ENCODE measurements around the gene PACS2. TPM values are rescaled to one million over a fixed set of nuclear protein-coding genes. Genes with fewer than 3 reads are reported as not detected.
"Not testable (repeated sequence)": the region's sequence is repeated elsewhere in the genome, so short reads cannot be mapped to it uniquely, and the experiment has no call there.

Gene PACS2
- total RNA-seq, 1 donor: 27.0 TPM

DNA sequence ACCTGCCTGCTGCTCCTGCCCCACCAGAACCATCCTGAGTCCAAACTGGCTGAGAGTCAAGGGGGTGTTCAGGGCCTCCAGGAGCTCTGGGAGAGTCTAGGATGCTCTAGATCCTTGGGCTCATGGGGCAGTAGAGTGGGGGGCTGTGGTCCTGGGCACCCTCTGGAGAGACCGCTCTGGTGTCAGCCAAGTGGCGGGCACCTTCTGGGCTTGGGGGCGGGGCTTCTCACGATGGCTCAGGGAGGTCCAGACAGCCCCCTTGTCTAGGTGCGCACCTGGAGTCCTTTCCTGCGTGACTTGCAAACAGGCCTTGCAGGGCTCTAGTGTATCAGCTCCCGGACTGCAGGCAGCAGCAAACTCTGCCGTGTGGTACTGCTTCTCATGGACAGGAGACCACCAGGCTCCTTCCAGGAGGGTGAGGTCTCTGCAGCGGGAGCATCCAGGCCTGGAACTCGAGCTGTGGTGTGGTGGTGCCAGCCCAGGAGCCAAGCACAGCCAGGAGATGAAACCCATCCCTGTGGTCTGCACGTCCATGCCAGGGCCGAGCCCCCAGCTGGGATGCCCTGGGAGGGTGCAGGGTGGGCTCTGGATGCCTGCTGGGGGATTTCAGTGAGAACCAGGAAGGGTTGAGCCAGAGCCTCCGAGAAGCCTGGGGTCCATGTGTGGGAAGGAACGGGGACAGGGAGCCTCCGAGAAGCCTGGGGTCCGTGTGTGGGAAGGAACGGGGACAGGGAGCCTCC lies 15.0 kb downstream of the PACS2 start:
- H3K4me1 ChIP-seq (ENCODE audit: insufficient read depth, low read length): peaks cover 16% of the 10 kb centered on the region
- no peaks in the 10 kb centered on the region for H3K9me3 ChIP-seq (ENCODE audit: low read depth, low read length)
- H3K4me3 ChIP-seq (ENCODE audit: low read length): no peak overlapping the region
- no peaks in the 10 kb centered on the region for H3K27me3 ChIP-seq (ENCODE audit: insufficient read depth, low read length)

DNA sequence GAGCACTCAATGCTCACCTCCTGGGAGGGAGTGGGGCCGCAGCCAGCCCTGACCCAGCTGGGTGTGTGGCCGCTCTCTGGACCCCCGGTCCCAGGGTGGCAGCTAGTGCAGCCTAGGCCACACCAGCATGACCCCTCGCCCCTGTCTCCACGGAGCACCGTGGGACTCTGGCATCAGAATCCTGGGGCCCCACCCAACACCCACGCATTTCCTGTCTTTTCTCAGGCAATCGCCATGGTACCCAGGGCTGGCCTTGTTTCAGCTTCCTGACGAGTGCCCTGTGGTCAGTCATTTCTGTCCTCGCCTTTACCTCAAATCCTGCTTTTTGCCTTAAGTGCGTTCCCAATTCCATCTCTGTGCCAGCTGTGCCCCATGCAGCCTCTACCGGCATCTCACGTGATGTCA lies 15.9 kb downstream of the PACS2 start:
- peaks cover 16% of the 10 kb centered on the region for H3K4me1 ChIP-seq (ENCODE audit: insufficient read depth, low read length)
- no peaks in the 10 kb centered on the region for H3K27me3 ChIP-seq (ENCODE audit: insufficient read depth, low read length)
- H3K4me3 ChIP-seq (ENCODE audit: low read length): no peak overlapping the region
- no peaks in the 10 kb centered on the region for H3K9me3 ChIP-seq (ENCODE audit: low read depth, low read length)

DNA sequence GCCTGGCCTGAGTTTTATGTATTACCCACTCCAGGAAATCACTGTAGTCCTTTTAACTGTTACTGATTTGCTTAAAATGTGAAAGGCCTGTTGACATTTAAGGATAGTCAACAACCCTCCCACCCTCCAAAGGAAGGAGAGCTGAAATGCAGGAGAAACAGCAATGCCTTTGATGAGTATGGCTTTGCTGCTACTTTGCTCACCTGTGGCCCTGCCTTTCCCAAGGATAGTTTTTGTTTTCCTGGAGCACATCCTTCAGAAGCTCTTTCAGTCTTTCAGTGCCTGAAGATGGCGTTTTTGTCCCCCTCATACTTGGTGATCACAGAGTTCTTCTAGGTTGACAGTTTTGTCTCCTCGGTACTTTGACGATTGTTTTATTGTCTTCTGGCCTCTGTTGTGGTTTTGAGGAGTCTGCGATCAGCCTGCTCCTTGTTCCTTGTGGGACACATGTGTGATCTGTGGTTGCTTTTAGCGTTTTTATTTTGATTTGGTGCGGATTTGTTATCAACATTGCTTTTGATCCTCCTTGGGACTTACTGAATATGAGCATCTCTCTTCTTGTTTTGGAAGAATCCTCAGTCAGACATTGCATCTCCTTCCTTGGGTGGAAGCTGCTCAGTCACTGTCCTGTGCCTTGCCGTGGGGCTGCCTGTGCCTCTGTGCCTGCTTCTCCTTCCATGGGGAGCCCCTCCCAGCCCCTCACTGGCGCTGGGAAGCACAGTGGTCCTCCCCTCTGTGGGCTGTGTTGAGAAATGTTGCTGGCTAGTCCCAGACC lies 17.2 kb downstream of the PACS2 start:
- Histone ChIP-seq H3K4me1 (ENCODE audit: insufficient read depth, low read length) (peaks cover 16% of the 10 kb centered on the region), H3K9me3 (ENCODE audit: low read depth, low read length) (no peaks in the 10 kb centered on the region), H3K27me3 (ENCODE audit: insufficient read depth, low read length) (no peaks in the 10 kb centered on the region), H3K4me3 (ENCODE audit: low read length) (no peak overlapping the region)

DNA sequence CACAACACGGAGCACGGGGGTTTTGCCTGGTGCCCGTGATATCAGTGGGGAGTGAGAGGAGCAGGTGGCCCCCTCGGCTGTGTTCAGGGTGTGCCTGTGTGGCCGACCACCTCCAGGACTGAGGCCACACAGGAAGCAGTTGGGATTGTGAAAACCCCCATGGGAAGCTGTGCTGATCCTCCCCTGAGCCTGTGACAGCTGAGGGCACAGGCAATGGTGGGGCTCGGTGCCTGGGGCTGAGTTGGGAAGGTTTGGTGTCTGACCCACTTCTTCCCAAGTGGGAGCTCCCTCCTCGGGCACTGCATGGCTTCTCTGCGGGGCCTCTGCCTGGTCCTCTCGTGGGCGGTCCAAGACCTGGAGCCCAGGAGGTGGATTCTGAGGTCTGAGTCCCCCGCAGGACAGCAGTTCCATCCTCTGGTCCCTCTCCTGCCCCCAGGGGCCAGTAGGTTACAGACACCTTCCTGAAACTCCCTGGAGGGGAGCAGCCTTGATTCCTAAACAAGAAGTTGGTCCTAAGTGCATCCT lies 17.9 kb downstream of the PACS2 start:
- Histone ChIP-seq H3K4me1 (ENCODE audit: insufficient read depth, low read length) (peaks cover 16% of the 10 kb centered on the region), H3K9me3 (ENCODE audit: low read depth, low read length) (no peaks in the 10 kb centered on the region), H3K27me3 (ENCODE audit: insufficient read depth, low read length) (no peaks in the 10 kb centered on the region), H3K4me3 (ENCODE audit: low read length) (no peak overlapping the region)

DNA sequence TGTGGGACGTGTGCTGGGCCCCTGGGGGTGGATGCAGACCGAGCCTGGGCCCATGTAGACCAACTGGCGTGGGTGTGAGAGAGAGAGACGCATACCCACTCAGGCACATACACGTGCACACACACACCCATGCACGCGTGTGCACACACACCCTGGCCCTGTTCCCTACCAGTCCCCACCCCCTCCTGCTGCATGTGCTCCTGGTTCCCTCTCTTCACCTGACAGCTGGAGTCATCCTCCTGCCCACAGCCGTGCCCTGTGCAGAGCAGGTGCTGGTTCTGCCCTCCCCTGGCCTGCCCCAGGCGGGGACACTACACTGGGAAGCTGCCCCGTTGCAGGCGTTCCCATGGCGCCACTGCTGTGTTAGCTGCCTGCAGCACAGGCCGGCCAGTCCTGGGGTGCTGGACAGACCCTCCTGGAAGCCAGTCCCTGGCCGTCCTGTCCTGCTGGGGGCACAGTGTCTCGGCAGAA lies 18.5 kb downstream of the PACS2 start:
- no peaks in the 10 kb centered on the region for H3K27me3 ChIP-seq (ENCODE audit: insufficient read depth, low read length)
- H3K4me3 ChIP-seq (ENCODE audit: low read length): no peak overlapping the region
- H3K9me3 ChIP-seq (ENCODE audit: low read depth, low read length): no peaks in the 10 kb centered on the region
- H3K4me1 ChIP-seq (ENCODE audit: insufficient read depth, low read length): peaks cover 16% of the 10 kb centered on the region

DNA sequence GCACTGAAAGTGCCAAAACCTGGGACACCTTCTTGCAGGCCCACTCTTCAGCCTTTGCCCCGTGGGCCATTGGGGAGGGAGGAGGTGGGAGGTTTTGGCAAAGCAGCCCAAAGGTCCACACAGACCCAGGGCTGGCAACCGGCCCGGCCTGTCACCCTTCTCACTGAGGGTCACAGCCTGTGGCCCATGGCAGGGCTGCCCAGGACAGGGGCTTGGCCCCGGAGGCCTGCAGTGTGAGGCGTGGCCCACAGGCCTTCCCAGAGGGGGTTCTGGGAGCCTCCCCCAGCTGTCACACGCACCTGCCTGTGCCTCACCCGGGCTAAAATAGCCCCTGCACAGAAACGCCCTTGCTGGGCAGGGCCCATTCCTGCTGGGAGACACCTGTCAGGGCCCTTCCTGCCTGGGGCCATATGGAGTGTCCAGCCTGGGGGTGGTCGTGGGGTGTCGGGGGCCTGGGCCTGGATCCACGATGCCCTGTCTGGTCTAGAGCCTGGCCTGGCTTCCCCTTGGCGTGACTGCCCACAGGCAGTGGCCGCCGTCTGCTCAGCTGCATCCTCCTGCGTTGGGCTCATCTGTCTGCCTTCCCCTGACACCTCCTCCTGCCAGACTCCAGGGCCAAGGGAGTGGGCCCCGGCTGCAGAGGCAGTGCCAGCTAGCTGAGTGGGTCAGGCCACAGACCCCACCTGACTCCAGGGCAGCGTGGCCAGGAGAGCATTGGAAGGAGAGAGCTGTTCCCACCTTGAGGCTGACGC lies 19.2 kb downstream of the PACS2 start:
- H3K27me3 ChIP-seq (ENCODE audit: insufficient read depth, low read length): no peaks in the 10 kb centered on the region
- H3K4me1 ChIP-seq (ENCODE audit: insufficient read depth, low read length): peaks cover 16% of the 10 kb centered on the region
- H3K9me3 ChIP-seq (ENCODE audit: low read depth, low read length): no peaks in the 10 kb centered on the region
- H3K4me3 ChIP-seq (ENCODE audit: low read length): no peak overlapping the region

DNA sequence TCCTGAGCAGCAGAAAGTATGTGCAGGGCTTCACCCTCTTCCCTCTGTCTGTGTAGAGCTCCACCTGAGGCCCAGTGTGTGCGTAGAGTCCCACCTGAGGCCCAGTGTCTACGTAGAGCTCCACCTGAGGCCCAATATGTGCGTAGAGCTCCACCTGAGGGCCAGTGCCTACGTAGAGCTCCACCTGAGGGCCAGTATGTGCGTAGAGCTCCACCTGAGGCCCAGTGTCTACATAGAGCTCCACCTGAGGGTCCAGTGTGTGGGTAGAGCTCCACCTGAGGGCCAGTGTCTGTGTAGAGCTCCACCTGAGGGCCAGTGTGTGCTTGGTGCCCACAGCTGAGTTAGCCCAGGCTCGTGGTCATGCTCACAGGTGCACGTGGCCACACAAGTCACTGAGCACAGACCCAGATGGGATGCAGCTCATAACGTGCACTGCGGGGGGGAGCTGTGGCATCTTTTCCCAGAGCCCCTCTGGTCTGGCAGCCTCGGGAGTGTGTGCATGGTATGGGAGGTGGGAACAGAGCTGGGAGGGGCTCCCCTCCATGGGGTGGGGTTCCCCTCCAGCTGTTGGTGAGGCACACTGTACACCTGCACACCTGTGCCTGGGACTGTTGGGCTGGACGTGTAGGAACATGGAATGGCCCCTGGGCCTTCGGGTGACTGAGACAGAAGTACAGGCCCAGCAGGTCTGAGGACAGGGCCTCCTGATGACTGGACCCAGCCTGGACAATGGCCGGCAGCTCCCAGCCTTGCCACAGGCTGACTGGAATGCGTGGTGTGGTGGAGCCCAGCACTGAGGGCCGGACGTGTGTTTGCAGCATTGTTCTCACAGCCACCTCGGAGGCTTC lies 20.1 kb downstream of the PACS2 start:
- Histone ChIP-seq H3K4me3 (ENCODE audit: low read length) (no peak overlapping the region), H3K27me3 (ENCODE audit: insufficient read depth, low read length) (no peaks in the 10 kb centered on the region), H3K4me1 (ENCODE audit: insufficient read depth, low read length) (peaks cover 16% of the 10 kb centered on the region), H3K9me3 (ENCODE audit: low read depth, low read length) (no peaks in the 10 kb centered on the region)

DNA sequence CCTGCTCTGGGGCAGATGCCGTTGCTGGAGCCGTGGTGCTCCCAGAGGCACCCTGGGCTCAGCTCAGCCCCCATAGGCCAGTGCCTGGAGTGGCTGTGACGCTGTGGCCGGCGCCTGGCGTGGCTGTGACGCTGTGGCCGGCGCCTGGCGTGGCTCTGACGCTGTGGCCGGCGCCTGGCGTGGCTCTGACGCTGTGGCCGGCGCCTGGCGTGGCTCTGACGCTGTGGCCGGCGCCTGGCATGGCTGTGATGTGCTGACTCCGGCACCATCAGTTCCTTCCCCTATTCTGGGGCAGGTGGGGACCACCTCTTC lies 20.6 kb downstream of the PACS2 start:
- H3K4me3 ChIP-seq (ENCODE audit: low read length); H3K9me3 ChIP-seq (ENCODE audit: low read depth, low read length); H3K27me3 ChIP-seq (ENCODE audit: insufficient read depth, low read length): not testable (repeated sequence)
- peaks cover 14% of the 10 kb centered on the region for H3K4me1 ChIP-seq (ENCODE audit: insufficient read depth, low read length)

DNA sequence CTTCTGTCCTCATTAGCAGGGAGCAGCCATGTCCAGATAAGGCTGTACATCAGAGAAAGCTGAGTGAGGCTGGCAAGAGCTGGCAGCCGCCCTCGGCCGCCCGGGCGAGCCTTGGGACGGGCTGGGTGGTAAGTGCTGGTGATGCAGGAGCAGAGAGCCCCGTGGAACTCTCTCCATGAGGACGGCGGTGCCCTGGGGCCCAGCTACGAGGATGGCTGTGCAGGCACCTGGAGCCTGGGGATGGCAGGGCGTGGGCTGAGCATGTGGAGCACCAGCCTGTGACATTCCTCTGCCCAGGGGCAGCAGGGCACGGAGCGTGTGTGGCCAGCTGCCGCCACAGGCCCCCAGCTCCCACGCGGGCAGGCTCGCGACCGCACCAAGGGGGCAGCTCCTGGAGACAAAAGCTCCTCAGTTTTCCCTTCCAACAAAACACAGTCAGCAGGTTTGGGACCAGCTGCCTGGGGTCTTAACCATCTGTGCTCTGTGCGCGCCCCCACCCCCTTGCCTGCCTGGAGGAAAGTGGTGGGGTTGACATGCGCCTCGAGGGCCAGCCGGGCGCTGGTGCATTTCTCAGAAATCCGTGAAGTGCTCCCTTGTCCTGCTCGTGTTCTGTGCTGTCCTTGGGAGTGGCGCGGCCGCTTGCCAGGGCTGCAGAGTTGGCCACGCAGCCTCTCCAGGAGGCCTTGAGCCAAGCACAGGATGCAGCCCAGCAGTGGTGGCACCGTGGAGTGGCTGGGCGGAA lies 21.4 kb downstream of the PACS2 start:
- peaks cover 7% of the 10 kb centered on the region for H3K4me1 ChIP-seq (ENCODE audit: insufficient read depth, low read length)
- H3K9me3 ChIP-seq (ENCODE audit: low read depth, low read length): no peaks in the 10 kb centered on the region
- H3K27me3 ChIP-seq (ENCODE audit: insufficient read depth, low read length): no peaks in the 10 kb centered on the region
- H3K4me3 ChIP-seq (ENCODE audit: low read length): no peak overlapping the region

DNA sequence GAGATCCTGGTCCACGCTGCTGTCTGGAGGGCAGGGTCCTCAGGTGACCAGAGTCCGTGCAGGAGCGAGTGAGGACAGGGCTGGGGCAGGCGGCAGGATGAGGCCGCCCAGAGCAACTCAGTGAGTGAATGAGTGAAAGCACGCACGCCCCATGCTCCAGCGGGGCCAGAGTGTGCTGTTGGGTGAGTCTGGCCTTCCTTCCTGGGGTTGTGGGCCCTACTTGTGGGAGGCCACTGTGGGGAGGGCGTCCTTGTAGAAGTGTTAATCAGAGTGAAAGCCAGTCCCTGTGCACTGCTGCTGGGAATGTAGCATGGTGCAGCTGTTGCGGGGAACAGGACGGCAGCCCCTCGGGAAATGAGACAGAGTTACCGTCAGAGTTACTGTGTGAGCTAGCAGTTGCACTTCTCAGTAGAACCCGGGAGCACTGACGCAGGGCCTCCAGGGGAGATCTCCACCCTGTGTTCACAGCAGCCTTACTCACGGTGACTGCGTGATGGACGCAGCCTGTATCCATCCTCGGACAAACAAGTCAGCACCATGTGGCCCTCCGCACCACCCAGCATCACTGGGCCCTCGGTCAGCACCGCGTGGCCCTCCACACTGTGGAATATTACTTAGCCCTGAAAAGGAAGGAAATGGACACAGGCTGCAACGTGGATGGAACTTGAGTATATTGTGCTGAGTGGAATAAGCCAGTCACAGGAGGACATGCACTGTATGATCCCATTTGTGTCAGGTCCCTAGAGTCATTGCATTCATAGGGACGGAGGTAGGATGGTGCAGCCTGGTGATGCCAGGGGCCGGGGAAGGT lies 22.1 kb downstream of the PACS2 start:
- H3K9me3 ChIP-seq (ENCODE audit: low read depth, low read length): no peaks in the 10 kb centered on the region
- H3K27me3 ChIP-seq (ENCODE audit: insufficient read depth, low read length): no peaks in the 10 kb centered on the region
- peaks cover 5% of the 10 kb centered on the region for H3K4me1 ChIP-seq (ENCODE audit: insufficient read depth, low read length)
- no peak overlapping the region for H3K4me3 ChIP-seq (ENCODE audit: low read length)

DNA sequence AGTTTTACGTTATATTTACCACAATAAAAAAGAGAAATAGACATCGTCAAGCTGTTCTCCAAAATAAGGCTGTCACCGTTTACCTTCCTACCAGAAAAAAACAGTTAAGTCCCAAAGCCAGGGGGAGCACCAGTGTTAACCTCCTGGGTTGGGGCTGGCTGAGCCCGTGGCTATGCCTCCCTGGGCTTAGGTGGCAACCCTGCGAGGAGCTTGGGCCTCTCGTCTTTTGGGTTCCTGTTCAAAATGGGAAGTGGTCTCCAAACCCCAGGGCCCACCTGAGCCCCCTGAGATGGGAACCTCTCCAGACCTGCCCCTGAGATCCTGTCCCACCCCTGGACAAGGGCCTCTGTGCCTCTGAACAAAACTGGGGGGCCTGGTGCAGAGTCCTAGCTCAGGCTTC lies 22.9 kb downstream of the PACS2 start:
- Histone ChIP-seq H3K9me3 (ENCODE audit: low read depth, low read length) (no peaks in the 10 kb centered on the region), H3K4me1 (ENCODE audit: insufficient read depth, low read length) (peaks cover 2% of the 10 kb centered on the region), H3K27me3 (ENCODE audit: insufficient read depth, low read length) (no peaks in the 10 kb centered on the region), H3K4me3 (ENCODE audit: low read length) (no peak overlapping the region)

DNA sequence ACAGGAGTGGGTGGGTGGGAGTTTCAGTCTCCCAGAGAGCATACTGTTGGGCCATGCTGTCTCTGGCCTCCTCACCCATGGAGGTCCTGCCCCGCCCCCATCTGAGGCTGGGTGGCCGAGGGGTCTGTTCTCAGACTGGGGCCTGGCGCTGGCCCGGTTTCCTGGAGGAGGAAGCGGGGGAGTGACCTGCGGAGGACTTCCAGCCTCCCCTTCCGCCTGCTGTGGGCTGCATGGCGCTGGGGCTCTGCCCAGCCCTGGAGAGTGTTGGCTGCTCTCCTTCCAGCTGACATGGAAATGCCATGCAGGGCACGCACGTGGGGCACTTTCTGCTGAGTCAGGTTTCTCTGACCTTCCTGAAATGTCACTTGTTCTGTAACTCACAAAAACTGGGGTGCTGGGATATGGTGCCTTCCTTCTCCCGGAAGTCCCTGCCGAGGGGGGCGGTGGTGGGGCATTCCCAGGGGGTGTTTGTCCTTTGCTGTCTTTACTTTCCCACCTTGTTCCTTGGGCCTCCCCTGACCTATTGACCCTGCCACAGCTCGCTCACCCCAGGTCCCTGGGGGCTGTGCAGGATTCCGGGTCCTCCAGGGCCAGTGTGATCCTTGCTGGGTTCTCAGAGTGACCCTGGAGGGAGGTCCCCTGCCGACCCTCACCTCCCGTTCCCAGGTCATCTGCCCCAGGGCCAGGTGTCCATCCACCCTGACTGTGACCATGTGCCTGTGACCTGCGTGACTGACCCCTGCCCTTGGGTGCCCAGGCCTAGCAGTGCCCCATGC lies 23.6 kb downstream of the PACS2 start:
- Histone ChIP-seq H3K9me3 (ENCODE audit: low read depth, low read length) (no peaks in the 10 kb centered on the region), H3K4me1 (ENCODE audit: insufficient read depth, low read length) (no peaks in the 10 kb centered on the region), H3K4me3 (ENCODE audit: low read length) (no peak overlapping the region), H3K27me3 (ENCODE audit: insufficient read depth, low read length) (no peaks in the 10 kb centered on the region)

Measured in mononuclear cell (primary cell).